A673 (cell line): Measurements from ENCODE around the gene BOD1L1.

Experiments used
- EZH2 ChIP-seq: fragments of 200-600 bp; sonication (generic); IDR thresholded peaks from 2 replicates; pipeline ENCODE4 v1.6.1; 2017; ENCODE audit warnings: borderline replicate concordance, low read depth, mild to moderate bottlenecking, mixed read lengths, antibody characterized with exemption, low read length; ENCODE audit not compliant: poor library complexity, severe bottlenecking
- TF ChIP-seq, protein P1 (sequence below): fragments of 300-800, 200-600 bp; sonication (generic); conservative IDR thresholded peaks from 2 replicates; pipeline ENCODE4 v1.5.1; 2017; ENCODE audit warnings: low read depth, mild to moderate bottlenecking, antibody characterized with exemption, low read length, moderate library complexity, mixed read lengths

DNA sequence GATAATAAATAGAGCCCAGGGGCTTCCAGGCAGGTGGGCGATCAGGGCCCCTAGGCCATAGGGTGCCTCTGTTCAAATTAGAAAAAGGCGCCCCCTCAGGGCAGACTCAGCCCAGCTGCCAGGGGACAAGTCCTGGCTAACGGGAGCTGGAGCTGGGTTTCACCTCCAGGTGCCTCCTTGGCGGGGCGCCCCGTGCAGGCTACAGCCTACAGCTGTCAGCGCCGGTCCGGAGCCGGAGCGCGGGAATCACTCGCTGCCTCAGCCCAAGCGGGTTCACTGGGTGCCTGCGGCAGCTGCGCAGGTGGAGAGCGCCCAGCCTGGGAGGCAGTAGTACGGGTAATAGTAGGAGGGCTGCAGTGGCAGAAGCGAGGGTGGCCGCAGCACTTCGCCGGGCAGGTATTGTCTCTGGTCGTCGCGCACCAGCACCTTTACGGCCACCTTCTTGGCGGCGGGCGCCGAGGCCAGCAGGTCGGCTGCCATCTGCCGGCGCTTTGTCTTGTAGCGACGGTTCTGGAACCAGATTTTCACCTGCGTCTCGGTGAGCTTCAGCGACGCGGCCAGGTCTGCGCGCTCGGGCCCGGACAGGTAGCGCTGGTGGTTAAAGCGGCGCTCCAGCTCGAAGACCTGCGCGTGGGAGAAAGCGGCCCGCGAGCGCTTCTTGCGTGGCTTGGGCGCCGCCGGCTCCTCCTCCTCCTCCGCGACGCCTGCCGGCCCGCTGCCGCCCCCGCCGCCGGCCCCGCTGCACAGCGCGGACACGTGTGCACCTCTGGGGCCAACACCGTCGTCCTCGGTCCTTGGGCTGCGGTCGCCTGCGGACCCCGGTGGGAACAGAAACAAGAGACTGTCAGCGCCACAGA lies 85.6 kb downstream of the BOD1L1 start:
- TF ChIP-seq, protein P1, sequence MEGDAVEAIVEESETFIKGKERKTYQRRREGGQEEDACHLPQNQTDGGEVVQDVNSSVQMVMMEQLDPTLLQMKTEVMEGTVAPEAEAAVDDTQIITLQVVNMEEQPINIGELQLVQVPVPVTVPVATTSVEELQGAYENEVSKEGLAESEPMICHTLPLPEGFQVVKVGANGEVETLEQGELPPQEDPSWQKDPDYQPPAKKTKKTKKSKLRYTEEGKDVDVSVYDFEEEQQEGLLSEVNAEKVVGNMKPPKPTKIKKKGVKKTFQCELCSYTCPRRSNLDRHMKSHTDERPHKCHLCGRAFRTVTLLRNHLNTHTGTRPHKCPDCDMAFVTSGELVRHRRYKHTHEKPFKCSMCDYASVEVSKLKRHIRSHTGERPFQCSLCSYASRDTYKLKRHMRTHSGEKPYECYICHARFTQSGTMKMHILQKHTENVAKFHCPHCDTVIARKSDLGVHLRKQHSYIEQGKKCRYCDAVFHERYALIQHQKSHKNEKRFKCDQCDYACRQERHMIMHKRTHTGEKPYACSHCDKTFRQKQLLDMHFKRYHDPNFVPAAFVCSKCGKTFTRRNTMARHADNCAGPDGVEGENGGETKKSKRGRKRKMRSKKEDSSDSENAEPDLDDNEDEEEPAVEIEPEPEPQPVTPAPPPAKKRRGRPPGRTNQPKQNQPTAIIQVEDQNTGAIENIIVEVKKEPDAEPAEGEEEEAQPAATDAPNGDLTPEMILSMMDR = 0 out of 2 replicates have a peak, but pooled peaks have one; percentile 23
- TF ChIP-seq EZH2 = no peak
